AG10803 (cell line): ENCODE data around the gene GNB1L.

Experiments used
- DNase-seq: peaks from one replicate; pipeline ENCODE4 v3.0.0; 2010; ENCODE audit warnings: low read depth
- H3K4me3 ChIP-seq: 2 replicates; pipeline ENCODE4 v1.5.1; 2011; ENCODE audit warnings: mild to moderate bottlenecking, low read length, control low read depth
- TF ChIP-seq, protein P1 (sequence below): conservative IDR thresholded peaks from 2 replicates; pipeline ENCODE4 v1.5.1; 2011; ENCODE audit warnings: mild to moderate bottlenecking, low read length, control low read depth, inconsistent platforms

The GNB1L gene

DNA sequence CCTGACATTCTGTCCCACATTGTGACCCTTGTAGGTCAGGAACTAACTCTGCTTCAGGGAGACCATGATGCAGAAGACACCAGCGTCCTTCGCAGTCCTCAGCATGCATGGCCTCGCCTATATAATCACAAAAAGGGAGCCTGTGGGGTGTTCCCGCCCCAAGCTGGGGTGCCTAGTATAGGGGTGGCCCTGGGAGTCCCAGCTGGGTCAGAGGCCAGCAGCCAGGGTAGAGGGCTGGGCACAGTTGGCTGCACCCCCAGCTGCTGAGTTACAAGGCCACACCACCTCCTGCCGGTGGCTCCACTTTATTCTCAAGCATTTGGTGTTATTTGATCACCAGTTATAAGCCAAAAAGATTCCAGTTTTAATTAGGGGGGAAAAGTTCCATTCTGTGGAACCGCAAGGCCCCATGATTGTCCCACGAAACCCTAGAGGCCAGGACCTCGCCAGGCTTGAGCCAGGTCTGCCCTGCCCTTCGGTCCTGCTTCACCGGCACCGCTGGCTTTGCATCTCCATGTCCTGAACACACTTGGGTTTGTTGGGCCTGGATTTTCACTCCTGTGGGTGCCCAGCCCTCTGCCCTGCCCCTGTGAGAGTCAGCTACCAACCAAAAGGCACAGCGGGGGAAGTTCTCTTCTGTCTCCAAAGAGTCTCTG lies 15.0 kb upstream of the GNB1L start:
- DNase-seq: no peak
- TF ChIP-seq, protein P1, sequence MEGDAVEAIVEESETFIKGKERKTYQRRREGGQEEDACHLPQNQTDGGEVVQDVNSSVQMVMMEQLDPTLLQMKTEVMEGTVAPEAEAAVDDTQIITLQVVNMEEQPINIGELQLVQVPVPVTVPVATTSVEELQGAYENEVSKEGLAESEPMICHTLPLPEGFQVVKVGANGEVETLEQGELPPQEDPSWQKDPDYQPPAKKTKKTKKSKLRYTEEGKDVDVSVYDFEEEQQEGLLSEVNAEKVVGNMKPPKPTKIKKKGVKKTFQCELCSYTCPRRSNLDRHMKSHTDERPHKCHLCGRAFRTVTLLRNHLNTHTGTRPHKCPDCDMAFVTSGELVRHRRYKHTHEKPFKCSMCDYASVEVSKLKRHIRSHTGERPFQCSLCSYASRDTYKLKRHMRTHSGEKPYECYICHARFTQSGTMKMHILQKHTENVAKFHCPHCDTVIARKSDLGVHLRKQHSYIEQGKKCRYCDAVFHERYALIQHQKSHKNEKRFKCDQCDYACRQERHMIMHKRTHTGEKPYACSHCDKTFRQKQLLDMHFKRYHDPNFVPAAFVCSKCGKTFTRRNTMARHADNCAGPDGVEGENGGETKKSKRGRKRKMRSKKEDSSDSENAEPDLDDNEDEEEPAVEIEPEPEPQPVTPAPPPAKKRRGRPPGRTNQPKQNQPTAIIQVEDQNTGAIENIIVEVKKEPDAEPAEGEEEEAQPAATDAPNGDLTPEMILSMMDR: no peak
- no peak overlapping the region for H3K4me3 ChIP-seq

DNA sequence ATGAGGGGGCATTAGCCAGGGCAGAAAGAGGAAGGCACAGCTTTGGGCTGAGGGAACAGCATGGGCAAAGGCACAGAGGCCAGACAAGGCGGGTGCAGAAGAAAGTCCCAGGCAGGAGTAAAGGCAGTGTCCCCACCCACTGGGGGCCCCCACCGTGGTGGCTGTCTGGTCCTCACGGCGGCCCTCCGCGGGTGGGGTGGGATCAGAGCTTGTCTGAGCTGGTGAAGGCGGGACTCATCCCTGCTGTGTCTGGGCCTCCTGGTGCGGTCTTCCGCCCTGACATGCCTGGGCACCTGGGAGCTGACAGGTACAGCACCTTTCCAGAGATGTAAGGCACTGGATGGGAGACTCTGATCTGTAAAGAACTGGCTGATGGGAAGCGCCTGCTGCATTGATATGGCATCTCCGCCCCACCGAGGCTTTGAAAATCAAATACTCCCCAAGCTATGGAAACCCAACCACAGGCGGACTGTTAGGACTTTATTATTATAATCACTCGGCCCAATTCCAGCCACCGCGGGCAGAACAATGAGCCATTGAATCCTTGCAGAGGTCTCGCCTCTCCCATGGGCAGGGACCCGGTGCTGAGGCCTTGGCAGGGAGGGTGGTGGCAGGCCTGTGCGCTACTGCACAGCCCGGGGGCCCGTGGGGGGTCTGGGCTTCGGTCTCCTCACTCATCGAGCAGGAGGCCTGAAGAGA lies 14.2 kb upstream of the GNB1L start:
- TF ChIP-seq, protein P1: no peak
- DNase-seq: no peak
- no peak overlapping the region for H3K4me3 ChIP-seq

DNA sequence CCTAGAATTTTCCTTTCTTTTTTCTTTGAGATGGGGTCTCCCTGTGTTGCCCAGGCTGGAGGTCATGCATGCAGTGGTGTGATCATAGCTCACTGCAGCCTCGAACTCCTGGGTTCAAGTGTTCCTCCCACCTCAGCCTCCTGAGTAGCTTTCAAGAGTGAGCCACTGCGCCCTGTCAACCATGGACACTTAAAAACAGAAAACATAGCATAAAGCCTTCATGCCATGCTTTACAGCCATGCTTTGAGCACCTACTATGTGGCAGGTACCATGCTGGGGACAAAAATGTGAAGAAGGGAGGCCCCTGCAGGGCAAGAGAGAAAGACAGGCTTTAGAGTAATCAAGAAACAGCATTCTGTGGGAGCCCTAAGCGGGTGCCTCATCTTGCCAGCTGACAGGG lies 13.7 kb upstream of the GNB1L start:
- TF ChIP-seq, protein P1: no peak
- no peak overlapping the region for H3K4me3 ChIP-seq
- no peak for DNase-seq

DNA sequence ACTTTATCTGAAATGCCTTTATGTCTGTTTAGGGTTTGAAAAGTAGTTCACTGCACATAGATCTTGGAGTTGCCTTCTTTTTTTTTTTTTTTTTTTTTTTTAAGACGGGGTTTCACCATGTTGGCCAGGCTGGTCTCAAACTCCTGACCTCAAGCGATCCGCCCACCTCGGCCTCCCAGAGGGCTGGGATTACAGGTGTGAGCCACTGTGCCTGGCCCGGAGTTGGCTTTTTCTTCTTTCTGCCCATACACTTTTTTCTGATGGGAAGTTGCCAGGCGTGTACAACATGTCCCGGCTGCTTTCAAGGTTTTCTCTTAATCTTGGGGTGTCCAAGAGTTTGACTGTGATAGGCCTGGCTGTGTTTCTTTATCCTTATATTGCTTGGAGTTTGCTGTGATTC lies 12.9 kb upstream of the GNB1L start:
- no peak overlapping the region for H3K4me3 ChIP-seq
- no peak for DNase-seq
- TF ChIP-seq, protein P1: no peak

DNA sequence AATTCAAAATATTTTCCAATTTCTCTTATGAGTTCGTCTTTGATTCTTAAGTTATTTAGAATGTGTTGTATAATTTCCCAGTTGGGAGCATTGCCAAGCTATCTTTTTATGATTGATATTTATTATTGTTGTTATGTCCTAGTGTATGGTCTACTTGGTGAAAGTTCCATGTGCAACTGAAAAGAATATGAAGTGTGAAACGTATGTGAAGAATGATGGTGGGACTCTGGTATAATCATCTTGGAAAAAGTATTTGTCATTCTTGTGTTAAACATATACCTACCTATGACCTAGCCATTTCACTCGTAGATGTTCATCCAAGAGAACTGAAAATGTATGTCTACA lies 12.0 kb upstream of the GNB1L start:
- TF ChIP-seq, protein P1: no peak
- H3K4me3 ChIP-seq: no peak overlapping the region
- DNase-seq: no peak

DNA sequence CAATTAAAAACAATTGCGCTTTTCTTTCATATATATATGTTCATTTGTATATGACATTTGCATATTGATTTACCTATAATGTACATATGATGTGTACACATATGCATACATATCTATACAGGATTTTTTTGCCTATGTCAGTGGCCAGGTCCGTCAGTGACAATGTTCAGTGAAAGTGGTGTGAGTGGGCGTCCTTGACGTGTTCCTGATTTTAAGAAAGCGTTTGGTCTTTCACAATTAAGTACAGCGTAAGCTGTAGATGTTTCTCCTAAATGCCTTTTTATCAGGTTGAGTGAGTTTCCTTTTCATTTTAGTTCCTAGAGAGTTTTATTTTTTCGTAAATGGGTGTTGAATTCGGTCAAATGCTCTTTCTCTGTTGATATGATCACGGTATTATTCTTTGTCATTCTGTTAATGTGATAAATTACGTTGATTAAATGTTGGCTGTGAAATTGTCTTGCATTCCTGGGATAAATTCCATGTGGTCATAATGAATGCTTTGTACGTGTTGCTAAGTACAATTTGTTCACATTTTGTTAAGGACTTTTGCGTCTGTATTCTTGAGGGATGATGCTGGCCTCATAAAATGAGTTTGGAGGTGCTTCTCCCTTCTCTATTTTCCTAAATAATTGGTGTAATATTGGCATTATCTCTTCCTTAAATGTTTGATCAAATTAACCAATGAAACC lies 10.6 kb upstream of the GNB1L start:
- no peak for DNase-seq
- TF ChIP-seq, protein P1: no peak
- no peak overlapping the region for H3K4me3 ChIP-seq

DNA sequence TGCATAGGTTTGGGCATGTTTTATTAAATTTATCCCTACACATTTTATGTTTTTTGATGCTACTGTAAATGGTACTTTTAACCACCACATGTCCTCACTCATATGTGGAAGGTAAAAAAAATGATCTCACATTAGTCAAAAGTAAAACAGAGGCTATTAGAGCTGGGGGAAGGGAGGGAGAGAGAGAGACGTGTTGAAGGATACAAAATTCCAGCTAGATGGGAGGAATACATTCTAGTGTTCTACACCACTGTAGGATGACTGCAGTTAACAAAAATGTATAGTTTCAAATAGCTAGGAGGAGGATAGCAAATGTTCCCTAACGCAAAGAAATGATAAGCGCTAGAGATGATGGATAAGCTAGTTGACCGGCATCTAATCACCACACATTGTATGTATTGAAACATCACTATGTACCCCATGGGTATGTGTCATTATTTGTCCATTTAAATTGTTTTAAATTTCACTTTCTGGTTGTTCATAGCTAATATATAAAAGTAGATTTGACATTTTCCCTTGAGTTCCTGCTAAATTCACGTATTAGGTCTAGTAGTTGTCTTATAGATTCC lies 9.9 kb upstream of the GNB1L start:
- no peak overlapping the region for H3K4me3 ChIP-seq
- DNase-seq: no peak
- TF ChIP-seq, protein P1: no peak
